K562 (cell line): ENCODE measurements around the gene SUSD3. TPM values are rescaled to one million over a fixed set of nuclear protein-coding genes. Genes with fewer than 3 reads are reported as not detected.

Source experiments
- ATAC-seq: fragments of 200-7000 bp; cut with Tn5 transposase; 3 replicates; pipeline ENCODE4 v1.9.1; 2020; ENCODE audit warnings: moderate library complexity
- BruUV-seq: library from RNA; stranded (reverse); fragments of 400-500 nt; replicated peaks from 2 replicates; lab custom pipeline; 2021; lab: Mats Ljungman, UMichigan
- CTCF ChIA-PET: fragments of 300-600 bp; formaldehyde crosslinking; extraction: SDS; loops from one replicate; lab custom pipeline; 2021; ENCODE audit warnings: low intra/inter-chr PET ratio; lab: Yijun Ruan, JAX
- POLR2A ChIA-PET: fragments of 300-600, 350-650 bp; sonication (Branson Sonifier 250); formaldehyde crosslinking; extraction: SDS; loops from one replicate; lab custom pipeline; 2021; ENCODE audit warnings: antibody characterized with exemption, inconsistent platforms; lab: Yijun Ruan, JAX
- DNase-seq, 4 experiments: peaks; one replicate each; pipeline versions ENCODE4 v3.0.0 to v3.0.0-alpha.2; 2011 to 2018; ENCODE audit warnings: low spot score in 3 of 4, mixed read lengths in 3 of 4; ENCODE audit errors: extremely low read depth in 1 of 4
- FAIRE-seq: peaks from 2 replicates; lab custom pipeline; 2011; peaks lifted over from hg19 to GRCh38; lab: Jason Lieb, UNC
- H2AFZ ChIP-seq: 2 replicates; pipeline ENCODE4 v1.6.0; 2011; ENCODE audit warnings: low read depth, low read length, control low read depth, inconsistent platforms
- H3K27ac ChIP-seq: fragments of 200-600 bp; 3 replicates; pipeline ENCODE4 v1.8.0; 2011; ENCODE audit warnings: low read depth, mild to moderate bottlenecking, control low read depth, inconsistent platforms, low read length, moderate library complexity, mixed read lengths; ENCODE audit errors: extremely low read depth
- H3K27me3 ChIP-seq, 2 experiments: fragments of 300-600 bp in 1 of 2; 2 replicates in 1 of 2; 3 replicates in 1 of 2; pipeline versions ENCODE4 v1.6.0 to v1.8.0; 2011; ENCODE audit warnings: inconsistent platforms in 2 of 2, low read length in 2 of 2, mild to moderate bottlenecking in 1 of 2, mixed read lengths in 1 of 2, moderate library complexity in 1 of 2; ENCODE audit not compliant: control insufficient read depth in 2 of 2, insufficient read depth in 2 of 2
- H3K36me3 ChIP-seq: fragments of 300-600 bp; 3 replicates; pipeline ENCODE4 v1.8.0; 2011; ENCODE audit warnings: mild to moderate bottlenecking, low read length, inconsistent platforms; ENCODE audit not compliant: control insufficient read depth, insufficient read depth
- H3K4me1 ChIP-seq, 2 experiments: fragments of 200-600 bp in 1 of 2; replicated peaks in 1 of 2; 2 replicates in 1 of 2; 3 replicates in 1 of 2; pipeline versions ENCODE4 v1.5.1 to v1.8.0; 2011; ENCODE audit warnings: inconsistent platforms in 2 of 2, low read length in 2 of 2, mild to moderate bottlenecking in 1 of 2, mixed read lengths in 1 of 2, moderate library complexity in 1 of 2; ENCODE audit not compliant: control insufficient read depth in 2 of 2, insufficient read depth in 2 of 2
- H3K4me2 ChIP-seq: 2 replicates; pipeline ENCODE4 v1.6.1; 2011; ENCODE audit warnings: low read length, control low read depth, inconsistent platforms, mixed read lengths; ENCODE audit not compliant: insufficient read depth
- H3K4me3 ChIP-seq: fragments of 200-600 bp; sonication (generic), shearing (Covaris generic); 2 replicates; pipeline ENCODE4 v1.5.1; 2016; ENCODE audit warnings: control low read depth, inconsistent platforms
- H3K79me2 ChIP-seq: fragments of 200-600 bp; 3 replicates; pipeline ENCODE4 v1.8.0; 2011; ENCODE audit warnings: low read length, inconsistent platforms; ENCODE audit not compliant: control insufficient read depth, insufficient read depth
- H3K9ac ChIP-seq, 2 experiments: 2 replicates each; pipeline versions ENCODE4 v1.6.0 to v1.6.1; 2011; ENCODE audit warnings: low read depth in 2 of 2, low read length in 2 of 2, control low read depth in 1 of 2, inconsistent platforms in 1 of 2, mild to moderate bottlenecking in 1 of 2, mixed read lengths in 1 of 2; ENCODE audit not compliant: insufficient read depth in 1 of 2
- H3K9me1 ChIP-seq: one replicate; pipeline ENCODE4 v1.6.0; 2011; ENCODE audit warnings: inconsistent platforms, mild to moderate bottlenecking, low read length, moderate library complexity; ENCODE audit not compliant: control insufficient read depth, insufficient read depth
- H3K9me3 ChIP-seq: replicated peaks from 2 replicates; pipeline ENCODE4 v1.5.1; 2011; ENCODE audit warnings: low read depth, low read length, inconsistent platforms; ENCODE audit not compliant: control insufficient read depth, insufficient read depth
- H4K20me1 ChIP-seq: replicated peaks from 2 replicates; pipeline ENCODE4 v1.6.1; 2011; ENCODE audit warnings: low read length, inconsistent platforms, mixed read lengths; ENCODE audit not compliant: control insufficient read depth, insufficient read depth
- BRD4 ChIP-seq: fragments of 200-600 bp; sonication (generic); IDR thresholded peaks from 2 replicates; pipeline ENCODE4 v1.6.1; 2017; ENCODE audit warnings: inconsistent platforms
- ETS2 ChIP-seq: IDR thresholded peaks from 2 replicates; pipeline ENCODE4 v1.6.1; 2016; ENCODE audit warnings: borderline replicate concordance, missing genetic modification characterization, mild to moderate bottlenecking, moderate library complexity, missing compliant biosample characterization; ENCODE audit not compliant: poor library complexity, severe bottlenecking
- HDAC8 ChIP-seq: fragments of 450-650 bp; IDR thresholded peaks from 2 replicates; pipeline ENCODE4 v1.6.1; 2016; ENCODE audit warnings: mild to moderate bottlenecking, missing genetic modification characterization, moderate library complexity, missing compliant biosample characterization
- HES1 ChIP-seq: fragments of 450-650 bp; IDR thresholded peaks from 2 replicates; pipeline ENCODE4 v1.6.1; 2016; ENCODE audit warnings: low read depth, mild to moderate bottlenecking, moderate library complexity
- MED1 ChIP-seq: sonication (generic); formaldehyde crosslinking; IDR thresholded peaks from 2 replicates; pipeline ENCODE4 v1.8.1; 2023; ENCODE audit warnings: missing genetic modification reagents, borderline replicate concordance
- ZNF277 ChIP-seq: fragments of 250-450 bp; sonication (Bioruptor Pico); IDR thresholded peaks from 2 replicates; pipeline ENCODE4 v1.8.0; 2022; ENCODE audit warnings: inconsistent platforms, mild to moderate bottlenecking, moderate library complexity, borderline replicate concordance
- WGBS: fragments of 100-300 bp; shearing (Covaris generic); methylation state at CpG from one replicate; pipeline ENCODE4 v1.1.6; 2016; ENCODE audit warnings: low coverage, mixed read lengths; ENCODE audit not compliant: insufficient coverage; ENCODE audit errors: missing lambda C conversion rate; 5-methylcytosine and 5-hydroxymethylcytosine counted together
- in situ Hi-C: fragments of 300-500 bp; cut with MboI; formaldehyde crosslinking; loops from 4 replicates; pipeline ENCODE4 v1.15.0; 2018; ENCODE audit warnings: inconsistent platforms, mixed read lengths
- intact Hi-C: fragments of 100-400 bp; cut with micrococcal nuclease; formaldehyde crosslinking; loops from 2 replicates; pipeline ENCODE4 v1.14.2; 2022
- polyA plus RNA-seq, 8 experiments: library from polyadenylated mRNA; depleted of rRNA in 4 of 8; stranded (reverse) in 5 of 8; unstranded in 3 of 8; fragments of >200 nt; fragmentation: Nextera tagmentation in 2 of 8; fragmentation: Illumina TruSeq in 1 of 8; extraction: Ambion mirVana in 2 of 8; extraction: Trizol in 1 of 8; gene quantifications; 2 replicates each; pipeline versions ENCODE4 v1.2.1 to v1.2.3, GENCODE V29; 2011 to 2014; ENCODE audit warnings: inconsistent platforms in 1 of 8, missing spikeins in 1 of 8
- total RNA-seq, 7 experiments: library from RNA; depleted of rRNA in 6 of 7; stranded (reverse); fragments of >200 nt in 6 of 7; fragmentation: Illumina TruSeq in 2 of 7; extraction: Trizol in 2 of 7; gene quantifications; 2 replicates each; pipeline versions ENCODE4 v1.2.1 to v1.2.3, GENCODE V29; 2011 to 2021; ENCODE audit warnings: low replicate concordance in 1 of 7

Gene SUSD3
- total and polyA plus RNA-seq, 9 of the 15 experiments (the other 6 are each of a cell fraction or from before 2014, with no cell fraction given): 1.3 to 21.7 (median 11.4) TPM

GRCh38 chr9:93077367-93077766 lies 18.9 kb downstream of the SUSD3 start:
- H3K36me3 ChIP-seq: no peaks in the 10 kb centered on the region; the same call in 2 of the 3 replicates

GRCh38 chr9:93077811-93078210 lies 19.3 kb downstream of the SUSD3 start:
- in situ Hi-C loops: no loop called here
- H4K20me1 ChIP-seq: no peaks in the 10 kb centered on the region
- ChIA-PET POLR2A (no interaction called here), CTCF (no interaction called here)
- intact Hi-C loops: no loop called here
- no peak for DNase-seq
- H3K9me1 ChIP-seq: peaks cover 2% of the 10 kb centered on the region
- H3K9me3 ChIP-seq: no peaks in the 10 kb centered on the region
- no peaks in the 10 kb centered on the region for H3K79me2 ChIP-seq
- no peak overlapping the region for H3K27ac ChIP-seq
- H3K4me2 ChIP-seq: no peak overlapping the region
- H2AFZ ChIP-seq: no peak overlapping the region
- no peak for TF ChIP-seq MED1
- TF ChIP-seq ZNF277: no peak
- H3K36me3 ChIP-seq: no peaks in the 10 kb centered on the region; the same call in 2 of the 3 replicates
- H3K9ac ChIP-seq: no peak overlapping the region
- no peak overlapping the region for H3K4me3 ChIP-seq
- no peaks in the 10 kb centered on the region for H3K27me3 ChIP-seq
- ATAC-seq: no peak
- no TSS peak for BruUV-seq
- H3K4me1 ChIP-seq: peaks cover 12 to 16% of the 10 kb centered on the region in 2 experiments
- WGBS: 87% methylated on average over 12 of the region's 16 CpGs
- FAIRE-seq: no peak

More at GRCh38 chr9:93077367-93077766, 18.9 kb downstream of the SUSD3 start:
- peaks cover 3% of the 10 kb centered on the region for H3K9me1 ChIP-seq
- WGBS: 56% methylated on average over 1 of the region's 1 CpG
- H3K27me3 ChIP-seq: no peaks in the 10 kb centered on the region
- no peak overlapping the region for H3K4me3 ChIP-seq
- no peaks in the 10 kb centered on the region for H4K20me1 ChIP-seq
- ATAC-seq (peak; percentile 32; the same call in 1 of the 3 replicates), FAIRE-seq (no peak), DNase-seq (no peak)
- no peaks in the 10 kb centered on the region for H3K9me3 ChIP-seq
- H3K79me2 ChIP-seq: no peaks in the 10 kb centered on the region
- in situ Hi-C loops (no loop called here), intact Hi-C loops (no loop called here)
- no peak overlapping the region for H3K4me2 ChIP-seq
- H3K27ac ChIP-seq: no peak overlapping the region
- H3K9ac ChIP-seq: no peak overlapping the region; a peak in 1 of 4 replicates
- TF ChIP-seq ETS2 (tag) (no peak), HDAC8 (tag) (no peak), BRD4 (no peak), HES1 (no peak)
- POLR2A ChIA-PET: interaction anchor here (1.0 kb wide), 1 partner anchor 13 kb away, joined by 3 read pairs; no protein-coding TSS in a partner anchor
- no TSS peak for BruUV-seq
- CTCF ChIA-PET: no interaction called here
- peaks cover 14 to 15% of the 10 kb centered on the region in 2 experiments for H3K4me1 ChIP-seq
- no peak overlapping the region for H2AFZ ChIP-seq
